GM23338 (cell line): ENCODE results near the gene TSHZ3. TPM values are rescaled to one million over a fixed set of nuclear protein-coding genes. Genes with fewer than 3 reads are reported as not detected.

Source experiments
- ATAC-seq: fragments of 200-7000 bp; cut with Tn5 transposase; 3 replicates; pipeline ENCODE4 v1.9.1; 2020
- DNase-seq: peaks from one replicate; pipeline ENCODE4 v3.0.0-alpha.2; 2015; ENCODE audit warnings: low spot score
- H2AFZ ChIP-seq: fragments of 200-600 bp; sonication (generic); 2 replicates; pipeline ENCODE4 v1.8.0; 2016; ENCODE audit warnings: antibody characterized with exemption, mild to moderate bottlenecking, moderate library complexity
- H3F3A ChIP-seq: fragments of 200-600 bp; sonication (generic); replicated peaks from 2 replicates; pipeline ENCODE4 v1.8.0; 2017; ENCODE audit warnings: antibody characterized with exemption, mixed run types, low read depth
- H3K27ac ChIP-seq: fragments of 200-600 bp; sonication (generic); 2 replicates; pipeline ENCODE4 v1.6.1; 2016; ENCODE audit warnings: low read depth
- H3K27me3 ChIP-seq: fragments of 200-600 bp; sonication (generic); 2 replicates; pipeline ENCODE4 v1.8.0; 2016; ENCODE audit warnings: mild to moderate bottlenecking, mixed run types, moderate library complexity; ENCODE audit not compliant: insufficient read depth
- H3K36me3 ChIP-seq: fragments of 200-600 bp; sonication (generic); 2 replicates; pipeline ENCODE4 v1.8.0; 2016; ENCODE audit warnings: mild to moderate bottlenecking; ENCODE audit not compliant: insufficient read depth
- H3K4me1 ChIP-seq: fragments of 200-600 bp; sonication (generic); 2 replicates; pipeline ENCODE4 v1.8.0; 2016; ENCODE audit warnings: mild to moderate bottlenecking, moderate library complexity; ENCODE audit not compliant: insufficient read depth
- H3K4me2 ChIP-seq: fragments of 200-600 bp; sonication (generic); 2 replicates; pipeline ENCODE4 v1.7.1; 2017; ENCODE audit warnings: mixed run types
- H3K4me3 ChIP-seq: fragments of 200-600 bp; sonication (generic); 2 replicates; pipeline ENCODE4 v1.6.1; 2016; ENCODE audit warnings: mixed run types
- H3K79me2 ChIP-seq: fragments of 200-600 bp; sonication (generic); replicated peaks from 2 replicates; pipeline ENCODE4 v1.8.0; 2017; ENCODE audit warnings: mild to moderate bottlenecking; ENCODE audit not compliant: insufficient read depth
- H3K9me2 ChIP-seq: fragments of 200-600 bp; sonication (generic); 2 replicates; pipeline ENCODE4 v1.8.0; 2017; ENCODE audit not compliant: insufficient read depth
- H4K20me1 ChIP-seq: fragments of 200-600 bp; sonication (generic); replicated peaks from 2 replicates; pipeline ENCODE4 v1.8.0; 2017; ENCODE audit warnings: mild to moderate bottlenecking; ENCODE audit not compliant: insufficient read depth
- H3K27ac Mint-ChIP-seq: 2 replicates; pipeline ENCODE4 v1.8.0; 2020; ENCODE audit warnings: inconsistent platforms, mild to moderate bottlenecking, moderate library complexity, mixed read lengths
- H3K27me3 Mint-ChIP-seq: 3 replicates; pipeline ENCODE4 v1.8.0; 2022; ENCODE audit warnings: low read depth, mild to moderate bottlenecking, moderate library complexity, mixed read lengths, inconsistent platforms; ENCODE audit not compliant: insufficient read depth, poor library complexity
- H3K36me3 Mint-ChIP-seq: 3 replicates; pipeline ENCODE4 v1.8.0; 2021; ENCODE audit warnings: low read depth, mild to moderate bottlenecking, inconsistent platforms, moderate library complexity, mixed read lengths
- H3K4me1 Mint-ChIP-seq: 3 replicates; pipeline ENCODE4 v1.8.0; 2020; ENCODE audit warnings: mild to moderate bottlenecking, inconsistent platforms, mixed read lengths
- H3K4me3 Mint-ChIP-seq: 3 replicates; pipeline ENCODE4 v1.8.0; 2021; ENCODE audit warnings: moderate library complexity, mild to moderate bottlenecking, inconsistent platforms, mixed read lengths
- H3K9me3 Mint-ChIP-seq: 3 replicates; pipeline ENCODE4 v1.8.0; 2020; ENCODE audit warnings: moderate library complexity, mild to moderate bottlenecking, inconsistent platforms, mixed read lengths
- CREB1 ChIP-seq: fragments of 250-450 bp; sonication (Bioruptor Pico); IDR thresholded peaks from 2 replicates; pipeline ENCODE4 v1.5.0; 2020; ENCODE audit warnings: low read depth, mild to moderate bottlenecking, moderate library complexity
- CTCF ChIP-seq, 2 experiments: fragments of 200-600 bp in 1 of 2; sonication (generic) in 1 of 2; conservative IDR thresholded peaks; 2 replicates each; pipeline versions ENCODE4 v1.5.1 to v1.6.1; 2016 to 2017; ENCODE audit warnings: antibody characterized with exemption in 2 of 2, low read depth in 2 of 2, mild to moderate bottlenecking in 2 of 2, moderate library complexity in 1 of 2
- ETS1 ChIP-seq: IDR thresholded peaks from 2 replicates; pipeline ENCODE4 v1.6.1; 2016; ENCODE audit warnings: antibody characterized with exemption
- EZH2 ChIP-seq: fragments of 200-600 bp; sonication (generic); IDR thresholded peaks from one replicate; pipeline ENCODE4 v1.8.0; 2017; ENCODE audit warnings: antibody characterized with exemption, mild to moderate bottlenecking, low read depth; ENCODE audit not compliant: unreplicated experiment
- EZH2phosphoT487 ChIP-seq: fragments of 200-600 bp; sonication (generic); IDR thresholded peaks from one replicate; pipeline ENCODE4 v1.8.1; 2018; ENCODE audit warnings: antibody characterized with exemption; ENCODE audit not compliant: unreplicated experiment
- JUNB ChIP-seq: IDR thresholded peaks from one replicate; pipeline ENCODE4 v1.6.1; 2016; ENCODE audit warnings: antibody characterized with exemption; ENCODE audit not compliant: unreplicated experiment
- NANOG ChIP-seq: IDR thresholded peaks from 2 replicates; pipeline ENCODE4 v1.6.1; 2016; ENCODE audit warnings: antibody characterized with exemption, borderline replicate concordance
- POLR2AphosphoS5 ChIP-seq: IDR thresholded peaks from 2 replicates; pipeline ENCODE4 v1.6.1; 2016; ENCODE audit warnings: antibody characterized with exemption, low read depth
- REST ChIP-seq: IDR thresholded peaks from one replicate; pipeline ENCODE4 v1.6.1; 2018; ENCODE audit warnings: antibody characterized with exemption; ENCODE audit not compliant: unreplicated experiment
- STAT1 ChIP-seq: IDR thresholded peaks from one replicate; pipeline ENCODE4 v1.6.1; 2016; ENCODE audit warnings: antibody characterized with exemption; ENCODE audit not compliant: unreplicated experiment
- ZNF114 ChIP-seq: fragments of 250-450 bp; sonication (Bioruptor Pico); IDR thresholded peaks from 2 replicates; pipeline ENCODE4 v1.5.0; 2020; ENCODE audit warnings: mild to moderate bottlenecking, moderate library complexity
- ZNF331 ChIP-seq: fragments of 250-450 bp; sonication (Bioruptor Pico); IDR thresholded peaks from 2 replicates; pipeline ENCODE4 v1.5.0; 2020; ENCODE audit warnings: low read depth, mild to moderate bottlenecking, moderate library complexity
- ZNF462 ChIP-seq: fragments of 250-450 bp; sonication (Bioruptor Pico); IDR thresholded peaks from 2 replicates; pipeline ENCODE4 v1.5.0; 2020; ENCODE audit warnings: mild to moderate bottlenecking, moderate library complexity
- polyA plus RNA-seq: library from polyadenylated mRNA; unstranded; fragments of >200 nt; fragmentation: Nextera tagmentation; extraction: Ambion mirVana; gene quantifications from 2 replicates; pipeline ENCODE4 v1.2.1, GENCODE V29; 2016
- total RNA-seq: library from RNA; depleted of rRNA; stranded (reverse); fragments of >200 nt; shearing (Covaris generic); gene quantifications from 2 replicates; pipeline ENCODE4 v1.2.3, GENCODE V29; 2014

Gene TSHZ3
- total and polyA plus RNA-seq, 2 experiments from 2014 or later = 3.8 to 8.9 TPM

- no peak overlapping the region for H3K4me2 ChIP-seq
- no peaks in the 10 kb centered on the region for H3F3A ChIP-seq
- H3K4me3 ChIP-seq = no peak overlapping the region
- H4K20me1 ChIP-seq = no peaks in the 10 kb centered on the region
- Mint-ChIP-seq H3K9me3 (no peaks in the 10 kb centered on the region), H3K36me3 (peaks cover 33% of the 10 kb centered on the region), H3K27ac (no peak overlapping the region), H3K4me1 (peaks cover 30% of the 10 kb centered on the region), H3K27me3 (peaks cover 3% of the 10 kb centered on the region), H3K4me3 (no peak overlapping the region)
- no peaks in the 10 kb centered on the region for H3K27me3 ChIP-seq
- peaks cover 11% of the 10 kb centered on the region; the same call in 1 of the 2 replicates for H3K4me1 ChIP-seq
- no peak overlapping the region for H3K27ac ChIP-seq
- peaks cover 7% of the 10 kb centered on the region; the same call in 1 of the 2 replicates for H3K79me2 ChIP-seq
- DNase-seq (no peak), ATAC-seq (no peak)
- H3K36me3 ChIP-seq = no peaks in the 10 kb centered on the region
- no peak overlapping the region for H2AFZ ChIP-seq
- TF ChIP-seq CREB1 (CRISPR knock-in tag) (no peak), STAT1 (no peak), EZH2 (no peak), ZNF462 (CRISPR knock-in tag) (no peak), ZNF331 (CRISPR knock-in tag) (no peak), CTCF (conservative IDR thresholded peaks at IDR 0.05; ENCODE audit: low read depth in 2 of 2) (no peak), JUNB (no peak), ZNF114 (CRISPR knock-in tag) (no peak), POLR2AphosphoS5 (no peak), ETS1 (no peak), NANOG (no peak), EZH2phosphoT487 (no peak), REST (no peak)
- no peaks in the 10 kb centered on the region for H3K9me2 ChIP-seq
Measured at GRCh38 chr19:31276831-31277230, 72.4 kb downstream of the TSHZ3 start.
